ENCODE data around the gene DNMT1.

GRCh38 chr19:10095622-10095947, 99.2 kb downstream of the DNMT1 start:
- TF ChIP-seq CTCF (IDR thresholded peaks at IDR 0.05; ENCODE audit: low read length) (no peak), EZH2 (optimal IDR thresholded peaks at IDR 0.05; ENCODE audit: low read depth, low read length) (no peak)

Measured in MM.1S (cell line).